ENCODE measurements around the gene NDUFB2.
"Not testable (repeated sequence)": the region's sequence is repeated elsewhere in the genome, so short reads cannot be mapped to it uniquely, and the experiment has no call there.

NDUFB2 gene

DNA sequence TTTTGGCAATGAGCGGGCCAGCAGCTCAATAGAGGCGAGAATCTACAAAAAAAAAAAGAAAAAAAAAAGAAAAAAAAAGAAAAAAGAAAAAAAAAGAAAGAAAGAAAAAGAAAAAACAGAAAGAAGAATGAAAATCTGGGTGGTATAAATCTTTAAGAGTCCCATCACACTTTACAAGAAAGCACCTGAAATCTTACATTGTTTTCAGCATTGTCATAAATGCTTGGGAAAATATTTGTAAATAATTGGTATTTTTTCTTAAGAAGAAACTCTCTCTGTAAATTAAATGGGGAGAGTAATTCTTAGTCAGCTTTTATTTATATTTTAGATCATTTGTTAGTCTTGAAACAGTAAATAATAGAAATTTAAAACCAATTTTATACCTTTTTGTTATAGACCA, 38.2 kb downstream of the NDUFB2 start:
- DNase-seq (ENCODE audit: low read depth) = no peak

GRCh38 chr7:140738280-140738679, 41.8 kb downstream of the NDUFB2 start:
- DNase-seq (ENCODE audit: low read depth) = no peak

DNA sequence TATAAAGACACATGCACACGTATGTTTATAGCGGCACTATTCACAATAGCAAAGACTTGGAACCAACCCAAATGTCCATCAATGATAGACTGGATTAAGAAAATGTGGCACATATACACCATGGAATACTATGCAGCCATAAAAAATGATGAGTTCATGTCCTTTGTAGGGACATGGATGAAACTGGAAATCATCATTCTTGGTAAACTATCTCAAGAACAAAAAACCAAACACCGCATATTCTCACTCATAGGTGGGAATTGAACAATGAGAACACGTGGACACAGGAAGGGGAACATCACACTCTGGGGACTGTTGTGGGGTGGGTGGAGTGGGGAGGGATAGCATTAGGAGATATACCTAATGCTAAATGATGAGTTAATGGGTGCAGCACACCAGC, 46.7 kb downstream of the NDUFB2 start:
- not testable (repeated sequence) for DNase-seq (ENCODE audit: low read depth)

- no peak for DNase-seq (ENCODE audit: low read depth)
Measured at GRCh38 chr7:140744005-140744404, 47.5 kb downstream of the NDUFB2 start.

GRCh38 chr7:140745266-140746058, 49.0 kb downstream of the NDUFB2 start:
- no peak for DNase-seq (ENCODE audit: low read depth)

DNA sequence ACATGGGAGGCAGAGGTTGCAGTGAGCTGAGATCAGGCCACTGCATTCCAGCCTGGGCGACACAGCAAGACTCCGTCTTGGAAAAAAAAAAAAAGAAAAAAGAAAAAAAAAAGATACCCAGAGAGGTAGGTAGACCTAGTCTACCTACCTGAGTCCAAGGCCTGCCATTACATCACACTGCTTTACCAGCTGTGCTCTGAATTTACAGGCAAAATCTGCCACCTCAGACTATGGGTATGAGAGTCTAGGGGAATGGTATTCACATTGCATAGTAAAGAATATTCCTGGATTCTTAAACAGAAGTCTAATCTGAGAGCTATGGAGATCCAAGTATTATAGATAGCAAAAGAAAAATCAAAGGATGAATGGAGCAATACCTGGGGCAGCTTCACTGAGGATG, 50.2 kb downstream of the NDUFB2 start:
- no peak for DNase-seq (ENCODE audit: low read depth)

DNA sequence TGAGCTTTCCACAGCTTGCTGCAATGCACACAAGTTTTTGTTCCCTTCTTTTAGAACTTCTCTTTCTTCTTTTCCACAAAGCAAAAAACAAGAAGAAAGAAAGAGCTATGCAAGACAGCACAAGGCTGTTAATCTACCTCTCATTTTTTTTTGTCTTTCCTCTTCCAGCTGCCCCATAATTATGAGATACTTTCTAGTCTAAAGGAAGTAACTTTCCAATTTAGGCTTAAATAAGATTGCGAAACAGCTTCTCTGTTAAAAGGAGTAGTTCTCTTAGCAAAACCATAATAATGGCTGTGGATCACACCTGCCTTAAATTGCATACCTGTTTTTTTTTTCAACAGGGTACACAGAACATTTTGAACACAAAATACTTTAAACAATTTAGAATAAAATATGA, 56.0 kb downstream of the NDUFB2 start:
- no peak for DNase-seq (ENCODE audit: low read depth)

- no peak for DNase-seq (ENCODE audit: low read depth)
Measured at GRCh38 chr7:140754506-140754905, 58.0 kb downstream of the NDUFB2 start.
